DLD1 (cell line): Measurements from ENCODE around the gene HINFP.
"Not testable (repeated sequence)": the region's sequence is repeated elsewhere in the genome, so short reads cannot be mapped to it uniquely, and the experiment has no call there.

Experiments
- in situ Hi-C: cut with HindIII; loops from 2 replicates; pipeline ENCODE4 v1.10.0; 2017; ENCODE audit warnings: low sequenced_read_pairs

The HINFP gene

GRCh38 chr11:119115484-119116234 is 5.7 kb upstream of the HINFP start:
- in situ Hi-C loops = loop anchor here (25.0 kb wide), 1 partner anchor 147 kb away; no protein-coding TSS in a partner anchor

- in situ Hi-C loops = loop anchor here (25.0 kb wide), 1 partner anchor 146 kb away; no protein-coding TSS in a partner anchor
These were observed 5.2 kb upstream of the HINFP start for GRCh38 chr11:119116235-119116594.

GRCh38 chr11:119116601-119117000 is 4.8 kb upstream of the HINFP start:
- in situ Hi-C loops = loop anchor here (25.0 kb wide), 1 partner anchor 146 kb away; no protein-coding TSS in a partner anchor

- in situ Hi-C loops = loop anchor here (25.0 kb wide), 1 partner anchor 145 kb away; no protein-coding TSS in a partner anchor
These were observed 4.2 kb upstream of the HINFP start for GRCh38 chr11:119117004-119117706.

- in situ Hi-C loops = loop anchor here (25.0 kb wide), 1 partner anchor 144 kb away; no protein-coding TSS in a partner anchor
These were observed 3.2 kb upstream of the HINFP start for GRCh38 chr11:119118227-119118626.

GRCh38 chr11:119118946-119119345 is 2.4 kb upstream of the HINFP start:
- in situ Hi-C loops = loop anchor here (25.0 kb wide), 1 partner anchor 143 kb away; no protein-coding TSS in a partner anchor

- in situ Hi-C loops = loop anchor here (25.0 kb wide), 1 partner anchor 142 kb away; no protein-coding TSS in a partner anchor
These were observed 757 bp upstream of the HINFP start for GRCh38 chr11:119120639-119121007.

- in situ Hi-C loops = loop anchor here (25.0 kb wide), 1 partner anchor 141 kb away; no protein-coding TSS in a partner anchor
These were observed 388 bp downstream of the HINFP start for GRCh38 chr11:119121811-119122124.

GRCh38 chr11:119125821-119126220 is 4.4 kb downstream of the HINFP start:
- in situ Hi-C loops = no loop called here

GRCh38 chr11:119126675-119127268 is 5.4 kb downstream of the HINFP start:
- in situ Hi-C loops = no loop called here

- in situ Hi-C loops = no loop called here
These were observed 9.3 kb downstream of the HINFP start for GRCh38 chr11:119130662-119131061.

- in situ Hi-C loops = no loop called here
These were observed 13.1 kb downstream of the HINFP start for GRCh38 chr11:119134389-119134978.

- in situ Hi-C loops = not testable (repeated sequence)
These were observed 17.9 kb downstream of the HINFP start for GRCh38 chr11:119139276-119139675.

- in situ Hi-C loops = no loop called here
These were observed 23.6 kb downstream of the HINFP start for GRCh38 chr11:119144825-119145486.

- in situ Hi-C loops = no loop called here
These were observed 24.2 kb downstream of the HINFP start for GRCh38 chr11:119145551-119145950.

GRCh38 chr11:119147604-119148333 is 26.4 kb downstream of the HINFP start:
- in situ Hi-C loops = no loop called here

- in situ Hi-C loops = no loop called here
These were observed 27.3 kb downstream of the HINFP start for GRCh38 chr11:119148720-119149017.

GRCh38 chr11:119149018-119149785 is 27.8 kb downstream of the HINFP start, which contains the start of gene ABCG4:
TSS of gene ABCG4 (plus strand) at chr11:119149052. CDS start at chr11:119149966, 914 bp downstream.
- in situ Hi-C loops = no loop called here

- in situ Hi-C loops = no loop called here
These were observed 28.5 kb downstream of the HINFP start for GRCh38 chr11:119149786-119150275.
